Lung microvascular endothelial cell (primary cell): ENCODE measurements around the gene DHRSX. TPM values are rescaled to one million over a fixed set of nuclear protein-coding genes. Genes with fewer than 3 reads are reported as not detected.
"Not testable (repeated sequence)": the region's sequence is repeated elsewhere in the genome, so short reads cannot be mapped to it uniquely, and the experiment has no call there.

Experiments used
- DNase-seq, 2 donors: peaks; one replicate each; pipeline versions ENCODE4 v3.0.0 to v3.0.0-alpha.2; 2010; ENCODE audit warnings: low read depth in 2 of 2
- total RNA-seq: library from RNA; depleted of rRNA; stranded (reverse); fragments of >200 nt; gene quantifications from 2 replicates; pipeline ENCODE4 v1.2.1, GENCODE V29; 2014

Gene DHRSX
- total RNA-seq, 1 donor from 2014 or later = 23.6 TPM

DNA sequence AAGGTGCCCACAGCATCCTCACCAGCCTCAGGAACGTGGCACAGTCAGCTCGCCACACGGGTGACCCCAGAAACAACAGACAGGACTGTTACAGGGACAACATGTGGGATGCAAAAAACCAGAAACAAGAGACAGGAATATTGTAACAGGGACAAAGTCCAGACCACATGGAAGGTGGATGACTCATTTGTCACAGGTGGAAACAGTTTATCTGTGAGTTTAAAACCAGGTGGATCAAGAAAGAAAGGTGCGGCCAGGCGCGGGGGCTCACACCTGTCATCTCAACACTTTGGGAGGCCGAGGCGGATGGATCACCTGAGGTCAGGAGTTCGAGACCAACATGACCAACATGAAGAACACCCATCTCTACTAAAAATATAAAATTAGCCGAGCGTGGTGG is 23.5 kb downstream of the DHRSX start:
- DNase-seq = not testable (repeated sequence)

- no peak for DNase-seq
Observed at GRCh38 chrX:2474963-2475726, 25.6 kb downstream of the DHRSX start.

GRCh38 chrX:2474280-2474962 is 26.4 kb downstream of the DHRSX start:
- DNase-seq = no peak

- DNase-seq = not testable (repeated sequence)
Observed at GRCh38 chrX:2473064-2473463, 27.7 kb downstream of the DHRSX start.

DNA sequence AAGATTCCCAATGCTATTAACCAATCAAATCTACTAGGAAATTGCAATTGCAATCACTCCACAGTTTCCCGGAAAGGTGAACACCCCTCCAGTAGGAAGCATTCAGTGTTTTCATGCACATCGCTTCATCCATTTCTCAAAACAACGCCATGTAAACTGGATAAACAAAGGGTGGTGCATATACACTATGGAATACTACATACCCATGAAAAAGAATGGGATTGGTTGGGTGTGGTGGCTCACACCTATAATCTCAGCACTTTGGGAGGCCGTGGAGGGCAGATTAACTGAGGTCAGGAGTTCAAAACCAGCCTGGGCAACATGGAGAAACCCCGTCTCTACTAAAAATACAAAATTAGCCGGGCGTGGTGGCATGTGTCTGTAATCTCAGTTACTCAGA is 29.1 kb downstream of the DHRSX start:
- DNase-seq = no peak

- not testable (repeated sequence) for DNase-seq
Observed at GRCh38 chrX:2471126-2471525, 29.6 kb downstream of the DHRSX start.

DNA sequence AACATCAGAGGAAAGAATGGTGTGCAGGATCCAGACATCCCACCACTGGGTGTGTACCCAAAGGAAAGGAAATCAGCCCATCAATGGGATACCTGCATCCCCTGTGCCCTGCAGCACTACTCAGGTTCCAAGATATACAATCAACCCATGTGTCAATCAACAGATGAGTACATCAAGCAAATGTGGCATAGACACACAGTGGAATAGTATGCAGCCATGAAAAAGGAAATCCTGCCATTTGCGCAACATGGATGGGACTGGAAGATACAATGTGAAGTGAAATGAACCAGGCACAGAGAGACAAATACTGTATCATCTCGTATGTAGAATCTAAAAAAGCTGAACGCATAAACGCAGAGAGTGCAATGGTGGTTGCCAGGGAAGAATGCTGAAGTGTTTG is 30.9 kb downstream of the DHRSX start:
- DNase-seq = not testable (repeated sequence)

DNA sequence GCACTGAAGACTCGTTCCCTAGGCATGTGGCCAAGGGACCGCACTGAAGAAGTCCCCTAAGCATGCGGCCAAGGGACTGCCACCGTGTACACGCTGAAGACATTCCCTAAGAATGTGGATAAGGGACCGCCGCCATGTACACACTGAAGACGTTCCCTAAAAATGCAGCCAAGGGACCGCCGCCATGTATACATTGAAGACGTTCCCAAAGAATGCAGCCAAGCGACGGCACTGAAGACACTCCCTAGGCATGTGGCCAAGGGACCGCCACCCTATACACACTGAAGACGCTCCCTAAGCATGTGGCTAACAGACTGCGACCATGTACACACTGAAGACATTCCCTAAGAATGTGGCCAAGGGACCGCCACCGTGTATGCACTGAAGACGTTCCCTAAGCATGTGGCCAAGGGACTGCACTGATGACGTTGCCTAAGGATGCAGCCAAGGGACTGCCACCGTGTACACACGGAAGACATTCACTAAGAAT is 31.5 kb downstream of the DHRSX start:
- DNase-seq = no peak

DNA sequence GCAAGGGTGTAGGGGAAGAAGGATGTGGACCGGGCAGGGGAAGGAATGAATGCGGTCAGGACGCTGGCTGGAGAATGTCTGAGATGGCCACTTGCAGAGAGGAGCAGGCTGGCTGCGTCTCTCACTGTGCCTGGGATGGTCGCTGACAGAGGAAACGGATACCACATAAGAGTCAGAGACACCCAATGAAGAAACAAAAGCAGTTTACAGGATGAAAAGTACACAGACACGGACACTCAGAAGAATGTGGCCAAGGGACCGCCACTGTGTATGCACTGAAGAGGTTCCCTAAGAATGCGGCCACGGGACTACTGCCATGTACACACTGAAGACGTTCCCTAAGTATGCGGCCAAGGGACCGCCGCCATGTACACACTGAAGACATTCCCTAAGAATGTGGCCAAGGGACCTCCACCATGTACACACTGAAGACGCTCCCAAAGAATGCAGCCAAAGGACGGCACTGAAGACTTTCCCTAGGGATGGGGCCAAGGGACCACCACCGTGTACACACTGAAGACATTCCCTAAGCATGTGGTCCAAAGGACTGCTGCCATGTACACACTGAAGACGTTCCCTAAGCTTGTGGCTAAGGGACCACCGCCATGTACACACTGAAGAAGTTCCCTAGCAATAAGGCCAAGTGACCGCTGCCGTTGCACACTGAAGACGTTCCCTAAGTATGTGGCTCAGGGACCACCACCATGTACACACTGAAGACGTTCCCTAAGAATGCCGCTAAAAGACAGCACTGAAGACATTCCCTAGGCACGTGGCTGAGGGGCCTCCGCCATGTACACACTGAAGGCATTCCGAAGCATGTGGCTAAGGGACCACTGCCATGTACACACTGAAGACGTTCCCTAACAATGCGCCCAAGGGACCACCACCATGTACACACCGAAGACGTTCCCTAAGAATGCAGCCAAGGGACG is 32.2 kb downstream of the DHRSX start:
- DNase-seq = no peak

DNA sequence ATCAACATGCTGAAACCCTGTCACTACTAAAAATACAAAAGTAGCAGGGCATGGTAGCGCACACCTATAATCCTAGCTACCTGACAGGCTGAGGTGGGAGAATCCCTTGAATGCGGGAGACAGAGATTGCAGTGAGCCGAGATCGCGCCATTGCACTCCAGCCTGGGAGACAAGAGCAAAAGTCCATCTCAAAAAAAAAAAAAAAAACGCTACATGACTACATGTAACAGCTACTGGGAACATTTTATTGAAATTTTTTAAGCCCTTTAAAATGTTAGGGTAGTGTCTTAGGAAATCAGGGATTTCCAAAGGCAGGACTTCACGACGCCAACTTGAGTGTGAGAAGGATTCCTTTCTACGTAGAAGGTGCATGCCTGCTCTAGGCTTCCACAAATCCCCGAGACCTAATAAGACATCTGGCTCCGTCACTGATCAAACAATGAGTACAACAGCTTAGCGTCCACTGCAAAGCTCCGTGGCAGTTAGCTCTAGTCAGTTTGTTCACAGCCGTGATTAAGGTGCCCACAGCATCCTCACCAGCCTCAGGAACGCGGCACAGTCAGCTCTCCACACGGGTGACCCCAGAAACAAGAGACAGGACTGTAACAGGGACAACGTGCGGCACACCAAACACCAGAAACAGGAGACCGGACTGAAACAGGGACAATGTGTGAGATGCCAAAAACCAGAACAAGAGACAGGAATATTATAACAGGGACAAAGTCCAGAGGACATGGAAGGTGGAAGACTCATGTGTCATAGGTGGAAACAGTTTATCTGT is 33.7 kb downstream of the DHRSX start:
- DNase-seq = no peak

DNA sequence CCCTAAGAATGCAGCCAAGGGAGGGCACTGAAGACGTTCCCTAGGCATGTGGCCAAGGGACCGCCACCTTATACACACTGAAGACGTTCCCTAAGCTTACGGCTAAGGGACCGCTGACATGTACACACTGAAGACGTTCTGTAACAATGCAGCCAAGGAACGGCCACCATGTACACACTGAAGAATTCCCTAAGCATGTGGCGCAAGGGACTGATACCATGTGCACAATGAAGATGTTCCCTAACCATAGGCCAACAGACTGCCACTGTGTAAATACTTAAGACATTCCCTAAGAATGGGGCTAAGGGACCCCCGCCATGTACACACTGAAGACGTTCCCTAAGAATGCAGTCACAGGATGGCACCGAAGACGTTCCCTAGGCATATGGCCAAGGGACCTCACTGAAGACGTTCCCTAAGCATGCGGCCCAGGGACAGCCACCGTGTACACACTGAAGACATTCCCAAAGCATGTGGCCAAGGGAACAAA is 36.1 kb downstream of the DHRSX start:
- no peak for DNase-seq

DNA sequence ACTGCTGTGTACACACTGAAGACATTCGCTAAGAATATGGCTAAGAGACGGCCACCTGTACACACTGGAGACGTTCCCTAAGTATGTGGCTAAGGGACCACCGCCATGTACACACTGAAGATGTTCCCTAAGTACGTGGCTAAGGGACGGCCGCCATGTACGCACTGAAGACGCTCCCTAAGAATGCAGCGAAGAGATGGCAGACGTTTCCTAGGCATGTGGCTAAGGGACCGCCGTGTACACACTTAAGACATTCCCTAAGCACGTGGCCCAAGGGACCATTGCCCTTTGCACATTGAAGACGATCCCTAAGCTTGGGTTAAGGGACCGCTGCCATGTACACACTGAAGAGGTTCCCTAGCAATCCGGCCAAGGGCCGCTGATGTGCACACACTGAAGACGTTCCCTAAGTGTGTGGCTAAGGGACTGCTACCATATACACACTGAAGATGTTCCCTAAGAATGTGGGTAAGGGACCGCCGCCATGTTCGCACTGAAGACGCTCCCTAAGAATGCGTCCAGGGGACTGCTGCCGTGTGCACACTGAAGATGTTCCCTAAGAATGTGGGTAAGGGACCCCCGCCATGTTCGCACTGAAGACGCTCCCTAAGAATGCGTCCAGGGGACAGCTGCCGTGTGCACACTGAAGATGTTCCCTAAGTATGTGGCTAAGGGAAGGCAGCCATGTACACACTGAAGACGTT is 36.7 kb downstream of the DHRSX start:
- DNase-seq = no peak

GRCh38 chrX:2463481-2463880 is 37.3 kb downstream of the DHRSX start:
- DNase-seq = not testable (repeated sequence)

DNA sequence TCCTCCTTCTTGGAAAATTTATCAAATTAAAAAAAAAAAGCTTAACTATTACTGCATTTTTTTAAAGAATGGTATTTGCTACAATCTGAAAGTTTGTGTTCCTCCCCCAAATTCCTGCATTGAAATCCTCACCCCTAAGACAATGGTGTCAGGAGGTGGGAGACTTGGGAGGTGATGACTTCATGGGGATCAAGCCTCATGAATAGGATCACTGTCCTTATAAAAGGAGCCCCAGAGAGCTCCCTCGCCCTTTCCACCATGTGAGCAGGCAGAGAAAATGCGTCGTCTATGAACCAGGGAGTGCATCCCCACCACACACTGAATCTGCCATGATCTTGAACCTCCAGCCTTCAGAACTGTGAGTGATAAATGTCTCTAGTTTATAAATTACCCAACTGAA is 38.0 kb downstream of the DHRSX start:
- no peak for DNase-seq

GRCh38 chrX:2462074-2462473 is 38.7 kb downstream of the DHRSX start:
- DNase-seq = peak in 1 of 2 donors; percentile 40

GRCh38 chrX:2461711-2462016 is 39.1 kb downstream of the DHRSX start:
- no peak for DNase-seq

DNA sequence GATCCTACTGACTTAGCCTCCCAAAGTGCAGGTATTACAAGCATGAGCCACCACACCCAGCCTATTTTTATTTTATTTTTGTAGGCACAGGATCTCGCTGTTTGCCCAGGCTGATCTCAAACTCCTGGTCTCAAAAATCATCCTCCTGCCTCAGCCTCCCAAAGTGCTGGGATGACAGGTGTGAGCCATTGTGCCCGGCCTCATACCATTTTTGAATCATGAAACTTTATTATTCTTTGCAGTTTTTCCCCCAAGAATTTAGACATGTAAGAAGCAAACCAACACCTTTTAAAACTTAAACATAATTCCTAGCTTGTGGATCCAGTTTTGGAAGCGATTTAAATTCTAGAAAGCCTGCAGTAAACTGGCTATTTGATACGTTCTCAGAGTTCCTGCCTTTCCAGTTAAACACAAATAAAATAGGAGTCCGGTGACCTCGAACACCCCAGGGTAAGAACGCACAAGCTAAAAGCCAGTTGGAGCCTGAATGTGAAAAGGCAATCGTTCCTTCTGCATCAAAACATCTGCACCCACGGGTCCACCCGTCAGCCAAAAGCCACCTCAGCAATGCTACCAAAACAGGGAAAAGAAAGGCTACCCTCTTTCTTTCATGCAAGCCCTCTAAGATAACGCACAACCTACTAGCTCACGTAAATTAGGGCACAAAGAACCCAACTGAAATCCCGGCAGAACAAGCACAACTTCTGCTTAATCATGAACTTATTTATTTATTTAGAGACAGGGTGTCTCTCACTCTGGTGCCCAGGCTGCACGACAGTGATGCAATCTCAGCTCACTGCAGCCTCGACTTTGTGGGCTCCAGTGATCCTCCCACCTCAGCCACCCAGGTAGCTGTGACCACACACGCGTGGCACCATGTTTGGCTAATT is 39.7 kb downstream of the DHRSX start:
- DNase-seq = not testable (repeated sequence)

DNA sequence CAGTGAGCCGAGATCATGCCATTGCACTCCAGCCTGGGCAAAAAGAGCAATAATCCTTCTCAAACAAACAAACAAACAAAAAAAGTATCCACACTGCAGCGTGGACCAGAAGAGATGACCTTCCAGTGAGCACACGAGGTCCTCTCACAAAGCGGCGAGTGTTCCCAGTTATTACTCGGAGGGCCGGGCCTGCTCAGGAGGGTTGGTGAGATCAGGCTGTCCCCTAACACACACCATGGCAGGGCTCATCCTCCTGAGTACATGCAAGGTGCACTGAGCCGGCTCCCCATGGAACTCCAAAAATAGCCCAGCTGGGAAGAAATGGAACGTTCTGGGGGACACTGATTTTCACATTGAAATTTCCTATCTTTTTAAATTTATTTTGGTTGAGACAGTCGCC is 40.7 kb downstream of the DHRSX start:
- not testable (repeated sequence) for DNase-seq

DNA sequence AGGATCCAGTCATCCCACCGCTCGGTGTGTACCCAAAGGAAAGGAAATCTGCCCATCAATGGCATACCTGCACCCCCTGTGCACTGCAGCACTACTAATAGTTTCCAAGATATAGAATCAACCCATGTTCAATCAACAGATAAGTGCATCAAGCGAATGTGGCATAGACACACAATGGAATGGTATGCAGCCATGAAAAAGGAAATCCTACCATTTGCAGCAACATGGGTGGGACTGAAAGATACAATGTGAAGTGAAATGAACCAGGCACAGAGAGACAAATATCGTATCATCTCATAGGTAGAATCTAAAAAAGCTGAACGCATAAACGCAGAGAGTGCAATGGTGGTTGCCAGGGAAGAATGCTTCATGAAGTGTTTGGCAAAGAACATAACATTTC is 42.5 kb downstream of the DHRSX start:
- no peak for DNase-seq
